ENCODE results near the gene AHCY.

AHCY gene

GRCh38 chr20:34240121-34240520 lies 63.0 kb downstream of the AHCY start:
- no peak for DNase-seq (ENCODE audit: low spot score)
- in situ Hi-C loops (cut with MboI; ENCODE audit: low sequenced_read_pairs, unreplicated experiment) = no loop called here
- no peak for TF ChIP-seq CTCF (IDR thresholded peaks at IDR 0.05; ENCODE audit: borderline replicate concordance, control extremely low read depth, extremely low read depth, insufficient read depth, missing control alignments)

- in situ Hi-C loops (cut with MboI; ENCODE audit: low sequenced_read_pairs, unreplicated experiment) = no loop called here
- DNase-seq (ENCODE audit: low spot score) = no peak
- no peak for TF ChIP-seq CTCF (IDR thresholded peaks at IDR 0.05; ENCODE audit: borderline replicate concordance, control extremely low read depth, extremely low read depth, insufficient read depth, missing control alignments)
Measured at GRCh38 chr20:34237942-34238341, 65.2 kb downstream of the AHCY start.

GRCh38 chr20:34235875-34236274 lies 67.3 kb downstream of the AHCY start:
- in situ Hi-C loops (cut with MboI; ENCODE audit: low sequenced_read_pairs, unreplicated experiment) = no loop called here
- DNase-seq (ENCODE audit: low spot score) = no peak
- TF ChIP-seq CTCF (IDR thresholded peaks at IDR 0.05; ENCODE audit: borderline replicate concordance, control extremely low read depth, extremely low read depth, insufficient read depth, missing control alignments) = no peak

GRCh38 chr20:34233687-34234086 lies 69.5 kb downstream of the AHCY start:
- no peak for TF ChIP-seq CTCF (IDR thresholded peaks at IDR 0.05; ENCODE audit: borderline replicate concordance, control extremely low read depth, extremely low read depth, insufficient read depth, missing control alignments)
- in situ Hi-C loops (cut with MboI; ENCODE audit: low sequenced_read_pairs, unreplicated experiment) = no loop called here
- DNase-seq (ENCODE audit: low spot score) = no peak

- TF ChIP-seq CTCF (IDR thresholded peaks at IDR 0.05; ENCODE audit: borderline replicate concordance, control extremely low read depth, extremely low read depth, insufficient read depth, missing control alignments) = no peak
- DNase-seq (ENCODE audit: low spot score) = no peak
- in situ Hi-C loops (cut with MboI; ENCODE audit: low sequenced_read_pairs, unreplicated experiment) = no loop called here
Measured at GRCh38 chr20:34232494-34233087, 70.6 kb downstream of the AHCY start.

- in situ Hi-C loops (cut with MboI; ENCODE audit: low sequenced_read_pairs, unreplicated experiment) = no loop called here
- no peak for TF ChIP-seq CTCF (IDR thresholded peaks at IDR 0.05; ENCODE audit: borderline replicate concordance, control extremely low read depth, extremely low read depth, insufficient read depth, missing control alignments)
- DNase-seq (ENCODE audit: low spot score) = no peak
Measured at GRCh38 chr20:34231634-34232033, 71.5 kb downstream of the AHCY start.

All from GM13976 (cell line).